WTC11 (cell line): ENCODE measurements around the gene THOC2. TPM values are rescaled to one million over a fixed set of nuclear protein-coding genes. Genes with fewer than 3 reads are reported as not detected.

Experiments used
- ATAC-seq: fragments of 200-7000 bp; cut with Tn5 transposase; 2 replicates; pipeline ENCODE4 v1.10.0; 2021; ENCODE audit warnings: mild to moderate bottlenecking, moderate library complexity
- CTCF ChIA-PET: fragments of 300-600 bp; sonication (Branson Sonifier 250); formaldehyde crosslinking; loops from one replicate; lab custom pipeline; 2021; ENCODE audit warnings: antibody characterized with exemption; lab: Charles Lee
- POLR2A ChIA-PET: fragments of 350-600 bp; sonication (Branson Sonifier 250); formaldehyde crosslinking; loops from one replicate; lab custom pipeline; 2021; ENCODE audit warnings: antibody characterized with exemption; lab: Charles Lee
- DNase-seq: peaks from one replicate; pipeline ENCODE4 v3.0.0; 2021; ENCODE audit warnings: low spot score
- H3K27ac Mint-ChIP-seq: 2 replicates; pipeline ENCODE4 v1.8.0; 2021; ENCODE audit warnings: mixed read lengths
- H3K27me3 Mint-ChIP-seq: 2 replicates; pipeline ENCODE4 v1.8.0; 2021; ENCODE audit warnings: low read depth, mild to moderate bottlenecking, moderate library complexity, mixed read lengths
- H3K36me3 Mint-ChIP-seq: 2 replicates; pipeline ENCODE4 v1.8.0; 2021; ENCODE audit warnings: mixed read lengths
- H3K4me1 Mint-ChIP-seq: 2 replicates; pipeline ENCODE4 v1.8.0; 2022; ENCODE audit warnings: mixed read lengths
- H3K4me3 Mint-ChIP-seq: 2 replicates; pipeline ENCODE4 v1.8.0; 2021; ENCODE audit warnings: mild to moderate bottlenecking, moderate library complexity, mixed read lengths
- H3K9me3 Mint-ChIP-seq: 2 replicates; pipeline ENCODE4 v1.8.0; 2021; ENCODE audit warnings: mixed read lengths
- ELF4 ChIP-seq: sonication (generic); formaldehyde crosslinking; IDR thresholded peaks from 2 replicates; pipeline ENCODE4 v1.8.1; 2022; ENCODE audit warnings: low read depth, mild to moderate bottlenecking, moderate library complexity, missing genetic modification reagents
- EMX1 ChIP-seq: fragments of 250-450 bp; sonication (Bioruptor Pico); IDR thresholded peaks from 2 replicates; pipeline ENCODE4 v1.8.0; 2021; ENCODE audit warnings: mild to moderate bottlenecking
- FOXP1 ChIP-seq: sonication (generic); formaldehyde crosslinking; IDR thresholded peaks from 2 replicates; pipeline ENCODE4 v1.8.0; 2022; ENCODE audit warnings: missing genetic modification reagents, mild to moderate bottlenecking, moderate library complexity, borderline replicate concordance
- GABPB1 ChIP-seq: sonication (generic); formaldehyde crosslinking; IDR thresholded peaks from 2 replicates; pipeline ENCODE4 v1.8.1; 2023; ENCODE audit warnings: mild to moderate bottlenecking, missing genetic modification reagents
- MXD4 ChIP-seq: fragments of 250-450 bp; sonication (Bioruptor Pico); IDR thresholded peaks from 2 replicates; pipeline ENCODE4 v1.8.0; 2021; ENCODE audit warnings: mild to moderate bottlenecking, moderate library complexity, borderline replicate concordance
- MYBL2 ChIP-seq: sonication (generic); formaldehyde crosslinking; IDR thresholded peaks from 2 replicates; pipeline ENCODE4 v1.8.1; 2023; ENCODE audit warnings: mild to moderate bottlenecking, moderate library complexity, missing genetic modification reagents
- NFATC4 ChIP-seq: fragments of 250-450 bp; sonication (Bioruptor Pico); IDR thresholded peaks from 2 replicates; pipeline ENCODE4 v1.9.0; 2021; ENCODE audit warnings: mild to moderate bottlenecking
- NFE2L1 ChIP-seq: sonication (generic); formaldehyde crosslinking; IDR thresholded peaks from 2 replicates; pipeline ENCODE4 v1.8.1; 2023; ENCODE audit warnings: missing genetic modification reagents
- NR1H2 ChIP-seq: sonication (generic); formaldehyde crosslinking; IDR thresholded peaks from 2 replicates; pipeline ENCODE4 v1.9.0; 2021; ENCODE audit warnings: mild to moderate bottlenecking, moderate library complexity, missing genetic modification reagents
- RORB ChIP-seq: fragments of 250-450 bp; sonication (Bioruptor Pico); IDR thresholded peaks from 2 replicates; pipeline ENCODE4 v1.9.0; 2021; ENCODE audit warnings: mild to moderate bottlenecking
- SOX15 ChIP-seq: fragments of 250-450 bp; sonication (Bioruptor Pico); IDR thresholded peaks from 2 replicates; pipeline ENCODE4 v1.9.0; 2021; ENCODE audit warnings: mild to moderate bottlenecking
- SP1 ChIP-seq: sonication (generic); formaldehyde crosslinking; conservative IDR thresholded peaks from 2 replicates; pipeline ENCODE4 v1.8.1; 2022; ENCODE audit warnings: missing genetic modification reagents
- STAT6 ChIP-seq: sonication (generic); formaldehyde crosslinking; conservative IDR thresholded peaks from 2 replicates; pipeline ENCODE4 v1.8.1; 2023; ENCODE audit warnings: mild to moderate bottlenecking, low read depth, missing genetic modification reagents, moderate library complexity
- TCF7 ChIP-seq: sonication (generic); formaldehyde crosslinking; IDR thresholded peaks from 2 replicates; pipeline ENCODE4 v1.8.0; 2022; ENCODE audit warnings: mild to moderate bottlenecking, low read depth, missing genetic modification reagents, moderate library complexity
- TEAD1 ChIP-seq: sonication (generic); formaldehyde crosslinking; IDR thresholded peaks from 2 replicates; pipeline ENCODE4 v1.8.0; 2022; ENCODE audit warnings: mild to moderate bottlenecking, missing genetic modification reagents
- TEAD4 ChIP-seq: sonication (generic); formaldehyde crosslinking; IDR thresholded peaks from 2 replicates; pipeline ENCODE4 v1.8.0; 2022; ENCODE audit warnings: mild to moderate bottlenecking, missing genetic modification reagents
- ZNF121 ChIP-seq: sonication (generic); formaldehyde crosslinking; IDR thresholded peaks from 2 replicates; pipeline ENCODE4 v1.8.0; 2023; ENCODE audit warnings: missing genetic modification reagents
- ZNF138 ChIP-seq: sonication (generic); formaldehyde crosslinking; conservative IDR thresholded peaks from 2 replicates; pipeline ENCODE4 v1.8.1; 2022; ENCODE audit warnings: mild to moderate bottlenecking, moderate library complexity, missing genetic modification reagents
- ZNF263 ChIP-seq: sonication (generic); formaldehyde crosslinking; IDR thresholded peaks from 2 replicates; pipeline ENCODE4 v1.8.1; 2022; ENCODE audit warnings: low read depth, mild to moderate bottlenecking, moderate library complexity, missing genetic modification reagents
- ZNF396 ChIP-seq: fragments of 250-450 bp; sonication (Bioruptor Pico); IDR thresholded peaks from 2 replicates; pipeline ENCODE4 v1.8.0; 2021; ENCODE audit warnings: mild to moderate bottlenecking, moderate library complexity, borderline replicate concordance
- ZNF512 ChIP-seq: sonication (generic); formaldehyde crosslinking; IDR thresholded peaks from 2 replicates; pipeline ENCODE4 v1.8.1; 2022; ENCODE audit warnings: missing genetic modification reagents, borderline replicate concordance
- total RNA-seq: library from RNA; stranded (reverse); gene quantifications from 3 replicates; pipeline ENCODE4 v1.2.3, GENCODE V29; 2021
- TF ChIP-seq, protein P1 (sequence below): sonication (generic); formaldehyde crosslinking; IDR thresholded peaks from 2 replicates; pipeline ENCODE4 v1.8.1; 2022; ENCODE audit warnings: mild to moderate bottlenecking, missing genetic modification reagents, moderate library complexity, borderline replicate concordance
- TF ChIP-seq, protein P2 (sequence below): sonication (generic); formaldehyde crosslinking; IDR thresholded peaks from 2 replicates; pipeline ENCODE4 v1.8.1; 2023; ENCODE audit warnings: mild to moderate bottlenecking, missing genetic modification reagents
- TF ChIP-seq, protein P3 (sequence below): sonication (generic); formaldehyde crosslinking; IDR thresholded peaks from 2 replicates; pipeline ENCODE4 v1.8.1; 2022; ENCODE audit warnings: low read depth, missing genetic modification reagents, borderline replicate concordance
- TF ChIP-seq, protein P4 (sequence below): fragments of 250-450 bp; sonication (Bioruptor Pico); IDR thresholded peaks from 2 replicates; pipeline ENCODE4 v1.9.0; 2021; ENCODE audit warnings: mild to moderate bottlenecking

The THOC2 gene
- total RNA-seq, 1 experiment from 2014 or later: 66.1 TPM

DNA sequence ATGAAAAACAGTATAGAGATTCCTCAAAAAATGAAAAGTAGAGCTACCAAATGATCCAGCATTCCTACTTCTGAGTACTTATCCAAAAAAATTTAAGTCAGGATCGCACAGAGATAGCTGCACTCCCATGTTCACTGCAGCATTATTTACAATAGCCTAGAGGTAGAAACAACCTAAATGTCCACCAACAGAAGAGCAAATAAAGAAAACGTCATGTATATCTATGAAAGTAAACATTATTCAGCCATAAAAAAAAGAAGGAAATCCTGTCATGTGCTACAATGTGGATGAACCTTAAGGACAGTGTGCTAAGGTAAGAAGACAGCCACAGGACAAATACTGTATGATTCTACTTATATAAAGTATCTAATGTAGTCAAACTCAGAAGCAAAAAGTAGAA is 12.4 kb downstream of the THOC2 start:
- no peak for DNase-seq
- TF ChIP-seq SP1 (CRISPR knock-in tag) (no peak), RORB (no peak), TEAD4 (CRISPR knock-in tag) (no peak), STAT6 (CRISPR knock-in tag) (no peak), TEAD1 (CRISPR knock-in tag) (no peak), ELF4 (CRISPR knock-in tag) (no peak)
- TF ChIP-seq, protein P1, sequence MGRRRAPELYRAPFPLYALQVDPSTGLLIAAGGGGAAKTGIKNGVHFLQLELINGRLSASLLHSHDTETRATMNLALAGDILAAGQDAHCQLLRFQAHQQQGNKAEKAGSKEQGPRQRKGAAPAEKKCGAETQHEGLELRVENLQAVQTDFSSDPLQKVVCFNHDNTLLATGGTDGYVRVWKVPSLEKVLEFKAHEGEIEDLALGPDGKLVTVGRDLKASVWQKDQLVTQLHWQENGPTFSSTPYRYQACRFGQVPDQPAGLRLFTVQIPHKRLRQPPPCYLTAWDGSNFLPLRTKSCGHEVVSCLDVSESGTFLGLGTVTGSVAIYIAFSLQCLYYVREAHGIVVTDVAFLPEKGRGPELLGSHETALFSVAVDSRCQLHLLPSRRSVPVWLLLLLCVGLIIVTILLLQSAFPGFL (CRISPR knock-in tag): no peak
- TF ChIP-seq, all 79 proteins: peak for 0
- Mint-ChIP-seq H3K36me3 (peaks cover 9% of the 10 kb centered on the region), H3K4me1 (peaks cover 3% of the 10 kb centered on the region; the same call in 1 of the 2 replicates), H3K4me3 (no peak overlapping the region), H3K9me3 (no peaks in the 10 kb centered on the region), H3K27ac (no peak overlapping the region), H3K27me3 (no peaks in the 10 kb centered on the region)
- no peak for ATAC-seq
- ChIA-PET CTCF (no interaction called here), POLR2A (no interaction called here)

GRCh38 chrX:123713841-123714240 is 19.0 kb downstream of the THOC2 start:
- Mint-ChIP-seq H3K4me3 (no peak overlapping the region), H3K27me3 (no peaks in the 10 kb centered on the region), H3K4me1 (peaks cover 13% of the 10 kb centered on the region), H3K27ac (no peak overlapping the region), H3K9me3 (no peaks in the 10 kb centered on the region), H3K36me3 (peaks cover 11% of the 10 kb centered on the region; the same call in 1 of the 2 replicates)
- DNase-seq (no peak), ATAC-seq (no peak)
- ChIA-PET POLR2A (no interaction called here), CTCF (no interaction called here)
- TF ChIP-seq EMX1 (CRISPR knock-in tag) (no peak), SOX15 (CRISPR knock-in tag) (no peak), ZNF396 (no peak), NFE2L1 (CRISPR knock-in tag) (no peak), TCF7 (CRISPR knock-in tag) (no peak), NR1H2 (CRISPR knock-in tag) (no peak), ZNF138 (CRISPR knock-in tag) (no peak), NFATC4 (CRISPR knock-in tag) (no peak), MYBL2 (CRISPR knock-in tag) (no peak), MXD4 (no peak), ZNF263 (no peak), ZNF512 (CRISPR knock-in tag) (no peak), ZNF121 (CRISPR knock-in tag) (no peak), GABPB1 (CRISPR knock-in tag) (no peak), STAT6 (CRISPR knock-in tag) (no peak), FOXP1 (CRISPR knock-in tag) (no peak)
- TF ChIP-seq, protein P2, sequence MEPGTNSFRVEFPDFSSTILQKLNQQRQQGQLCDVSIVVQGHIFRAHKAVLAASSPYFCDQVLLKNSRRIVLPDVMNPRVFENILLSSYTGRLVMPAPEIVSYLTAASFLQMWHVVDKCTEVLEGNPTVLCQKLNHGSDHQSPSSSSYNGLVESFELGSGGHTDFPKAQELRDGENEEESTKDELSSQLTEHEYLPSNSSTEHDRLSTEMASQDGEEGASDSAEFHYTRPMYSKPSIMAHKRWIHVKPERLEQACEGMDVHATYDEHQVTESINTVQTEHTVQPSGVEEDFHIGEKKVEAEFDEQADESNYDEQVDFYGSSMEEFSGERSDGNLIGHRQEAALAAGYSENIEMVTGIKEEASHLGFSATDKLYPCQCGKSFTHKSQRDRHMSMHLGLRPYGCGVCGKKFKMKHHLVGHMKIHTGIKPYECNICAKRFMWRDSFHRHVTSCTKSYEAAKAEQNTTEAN (CRISPR knock-in tag): no peak
- TF ChIP-seq, protein P3, sequence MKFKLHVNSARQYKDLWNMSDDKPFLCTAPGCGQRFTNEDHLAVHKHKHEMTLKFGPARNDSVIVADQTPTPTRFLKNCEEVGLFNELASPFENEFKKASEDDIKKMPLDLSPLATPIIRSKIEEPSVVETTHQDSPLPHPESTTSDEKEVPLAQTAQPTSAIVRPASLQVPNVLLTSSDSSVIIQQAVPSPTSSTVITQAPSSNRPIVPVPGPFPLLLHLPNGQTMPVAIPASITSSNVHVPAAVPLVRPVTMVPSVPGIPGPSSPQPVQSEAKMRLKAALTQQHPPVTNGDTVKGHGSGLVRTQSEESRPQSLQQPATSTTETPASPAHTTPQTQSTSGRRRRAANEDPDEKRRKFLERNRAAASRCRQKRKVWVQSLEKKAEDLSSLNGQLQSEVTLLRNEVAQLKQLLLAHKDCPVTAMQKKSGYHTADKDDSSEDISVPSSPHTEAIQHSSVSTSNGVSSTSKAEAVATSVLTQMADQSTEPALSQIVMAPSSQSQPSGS: no peak
- TF ChIP-seq, protein P4, sequence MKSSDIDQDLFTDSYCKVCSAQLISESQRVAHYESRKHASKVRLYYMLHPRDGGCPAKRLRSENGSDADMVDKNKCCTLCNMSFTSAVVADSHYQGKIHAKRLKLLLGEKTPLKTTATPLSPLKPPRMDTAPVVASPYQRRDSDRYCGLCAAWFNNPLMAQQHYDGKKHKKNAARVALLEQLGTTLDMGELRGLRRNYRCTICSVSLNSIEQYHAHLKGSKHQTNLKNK: no peak
